H9 (cell line): ENCODE data around the gene RIMBP2. TPM values are rescaled to one million over a fixed set of nuclear protein-coding genes. Genes with fewer than 3 reads are reported as not detected.

Experiments used
- DNase-seq: peaks from one replicate; pipeline ENCODE4 v3.0.0-alpha.2; 2017
- H2AFZ ChIP-seq: one replicate; pipeline ENCODE4 v1.6.1; 2013; ENCODE audit warnings: mild to moderate bottlenecking, low read length, control low read depth, moderate library complexity
- H2AK5ac ChIP-seq: 2 replicates; pipeline ENCODE4 v1.6.1; 2013; ENCODE audit warnings: low read length, control low read depth, mixed read lengths; ENCODE audit not compliant: insufficient read length
- H2BK120ac ChIP-seq: one replicate; pipeline ENCODE4 v1.6.1; 2013; ENCODE audit warnings: low read depth, mild to moderate bottlenecking, low read length, control low read depth, inconsistent platforms; ENCODE audit not compliant: poor library complexity, severe bottlenecking
- H2BK12ac ChIP-seq: 2 replicates; pipeline ENCODE4 v1.6.1; 2013; ENCODE audit warnings: low read length, control low read depth, mixed read lengths, low read depth; ENCODE audit not compliant: insufficient read length
- H2BK15ac ChIP-seq: 2 replicates; pipeline ENCODE4 v1.6.1; 2013; ENCODE audit warnings: low read depth, low read length, control low read depth
- H2BK20ac ChIP-seq: one replicate; pipeline ENCODE4 v1.6.1; 2013; ENCODE audit warnings: low read depth, mild to moderate bottlenecking, low read length, control low read depth, inconsistent platforms; ENCODE audit not compliant: poor library complexity, severe bottlenecking
- H2BK5ac ChIP-seq: 2 replicates; pipeline ENCODE4 v1.6.1; 2013; ENCODE audit warnings: low read length, control low read depth, mixed read lengths; ENCODE audit not compliant: insufficient read length
- H3K14ac ChIP-seq: 2 replicates; pipeline ENCODE4 v1.6.1; 2013; ENCODE audit warnings: low read length, control low read depth; ENCODE audit not compliant: insufficient read depth
- H3K18ac ChIP-seq: 2 replicates; pipeline ENCODE4 v1.6.1; 2013; ENCODE audit warnings: low read depth, mild to moderate bottlenecking, mixed read lengths, low read length, control low read depth; ENCODE audit not compliant: insufficient read length
- H3K23ac ChIP-seq: 2 replicates; pipeline ENCODE4 v1.6.1; 2013; ENCODE audit warnings: low read length, control low read depth, mixed read lengths, low read depth; ENCODE audit not compliant: insufficient read length
- H3K23me2 ChIP-seq: 2 replicates; pipeline ENCODE4 v1.6.1; 2013; ENCODE audit warnings: low read depth, mild to moderate bottlenecking, mixed read lengths, low read length, control low read depth; ENCODE audit not compliant: insufficient read length, poor library complexity, severe bottlenecking
- H3K27ac ChIP-seq: 2 replicates; pipeline ENCODE4 v1.5.1; 2013; ENCODE audit warnings: low read length, control low read depth, mixed read lengths, low read depth; ENCODE audit not compliant: insufficient read length
- H3K27me3 ChIP-seq: 2 replicates; pipeline ENCODE4 v1.6.1; 2013; ENCODE audit warnings: low read length, control low read depth, inconsistent platforms; ENCODE audit not compliant: insufficient read depth
- H3K4ac ChIP-seq: 2 replicates; pipeline ENCODE4 v1.6.1; 2013; ENCODE audit warnings: low read depth, mild to moderate bottlenecking, control low read depth, inconsistent platforms, low read length, moderate library complexity
- H3K4me1 ChIP-seq: 2 replicates; pipeline ENCODE4 v1.6.1; 2013; ENCODE audit warnings: low read length, control low read depth, inconsistent platforms; ENCODE audit not compliant: insufficient read depth
- H3K4me2 ChIP-seq: 2 replicates; pipeline ENCODE4 v1.6.1; 2013; ENCODE audit warnings: low read length, control low read depth, mixed read lengths; ENCODE audit not compliant: insufficient read length, insufficient read depth
- H3K56ac ChIP-seq: 2 replicates; pipeline ENCODE4 v1.6.1; 2013; ENCODE audit warnings: low read depth, mild to moderate bottlenecking, mixed read lengths, low read length, control low read depth; ENCODE audit not compliant: insufficient read length
- H3K79me1 ChIP-seq: 2 replicates; pipeline ENCODE4 v1.6.1; 2013; ENCODE audit warnings: low read depth, mild to moderate bottlenecking, moderate library complexity, low read length, control low read depth, inconsistent platforms; ENCODE audit not compliant: insufficient read depth, poor library complexity, severe bottlenecking
- H3K79me2 ChIP-seq: 2 replicates; pipeline ENCODE4 v1.6.1; 2013; ENCODE audit warnings: low read length, control low read depth, inconsistent platforms; ENCODE audit not compliant: insufficient read depth
- H3K9ac ChIP-seq: 2 replicates; pipeline ENCODE4 v1.6.1; 2013; ENCODE audit warnings: low read length, control low read depth, mixed read lengths; ENCODE audit not compliant: insufficient read length; ENCODE audit errors: extremely low read depth
- H3K9me3 ChIP-seq: one replicate; pipeline ENCODE4 v1.6.1; 2013; ENCODE audit warnings: low read depth, low read length, inconsistent platforms; ENCODE audit not compliant: control insufficient read depth
- H3T11ph ChIP-seq: one replicate; pipeline ENCODE4 v1.6.1; 2013; ENCODE audit warnings: mild to moderate bottlenecking, low read length, control low read depth, inconsistent platforms
- H4K20me1 ChIP-seq: one replicate; pipeline ENCODE4 v1.6.1; 2013; ENCODE audit not compliant: control insufficient read depth, insufficient read length, insufficient read depth
- H4K5ac ChIP-seq: 2 replicates; pipeline ENCODE4 v1.6.1; 2013; ENCODE audit warnings: low read depth, mild to moderate bottlenecking, mixed read lengths, low read length, control low read depth; ENCODE audit not compliant: insufficient read length
- H4K8ac ChIP-seq: replicated peaks from 2 replicates; pipeline ENCODE4 v1.6.1; 2013; ENCODE audit warnings: low read length, control low read depth, mixed read lengths, low read depth; ENCODE audit not compliant: insufficient read length
- H4K91ac ChIP-seq: 2 replicates; pipeline ENCODE4 v1.6.1; 2013; ENCODE audit warnings: low read depth, mild to moderate bottlenecking, moderate library complexity, mixed read lengths, low read length, control low read depth; ENCODE audit not compliant: insufficient read length
- H3K27ac Mint-ChIP-seq, 3 experiments: 2 replicates in 2 of 3; 3 replicates in 1 of 3; pipeline ENCODE4 v1.8.0; 2020 to 2021; ENCODE audit warnings: mixed read lengths in 3 of 3, mild to moderate bottlenecking in 1 of 3, moderate library complexity in 1 of 3
- H3K27me3 Mint-ChIP-seq: 2 replicates; pipeline ENCODE4 v1.8.0; 2021; ENCODE audit warnings: low read depth, mild to moderate bottlenecking, moderate library complexity, mixed read lengths
- H3K36me3 Mint-ChIP-seq, 3 experiments: 2 replicates in 2 of 3; 3 replicates in 1 of 3; pipeline ENCODE4 v1.8.0; 2020 to 2021; ENCODE audit warnings: low read depth in 3 of 3, mixed read lengths in 3 of 3; ENCODE audit not compliant: insufficient read depth in 1 of 3
- H3K4me1 Mint-ChIP-seq, 2 experiments: 2 replicates each; pipeline ENCODE4 v1.8.0; 2020; ENCODE audit warnings: mixed read lengths in 2 of 2
- H3K4me3 Mint-ChIP-seq, 2 experiments: 2 replicates in 1 of 2; 3 replicates in 1 of 2; pipeline ENCODE4 v1.8.0; 2020 to 2021; ENCODE audit warnings: mild to moderate bottlenecking in 2 of 2, mixed read lengths in 2 of 2, moderate library complexity in 1 of 2
- H3K9me3 Mint-ChIP-seq, 2 experiments: 2 replicates in 1 of 2; 3 replicates in 1 of 2; pipeline ENCODE4 v1.8.0; 2020; ENCODE audit warnings: mild to moderate bottlenecking in 2 of 2, mixed read lengths in 2 of 2, moderate library complexity in 1 of 2
- CTCF ChIP-seq: fragments of 200-600 bp; sonication (generic); conservative IDR thresholded peaks from 3 replicates; pipeline ENCODE4 v1.8.0; 2021; ENCODE audit warnings: antibody characterized with exemption, mild to moderate bottlenecking
- WGBS: extraction: QIAGEN DNeasy Blood & Tissue Kit; methylation state at CpG from one replicate; pipeline ENCODE4 v1.1.7; 2013; ENCODE audit warnings: missing lambda C conversion rate, low lambda C conversion rate, mixed read lengths; ENCODE audit not compliant: insufficient read length; ENCODE audit errors: extremely low coverage; 5-methylcytosine and 5-hydroxymethylcytosine counted together
- total RNA-seq: library from RNA; stranded (reverse); gene quantifications from 2 replicates; pipeline ENCODE4 v1.2.1, GENCODE V29; 2021

RIMBP2 gene
- total RNA-seq, 1 experiment from 2014 or later: 0.70 TPM

DNA sequence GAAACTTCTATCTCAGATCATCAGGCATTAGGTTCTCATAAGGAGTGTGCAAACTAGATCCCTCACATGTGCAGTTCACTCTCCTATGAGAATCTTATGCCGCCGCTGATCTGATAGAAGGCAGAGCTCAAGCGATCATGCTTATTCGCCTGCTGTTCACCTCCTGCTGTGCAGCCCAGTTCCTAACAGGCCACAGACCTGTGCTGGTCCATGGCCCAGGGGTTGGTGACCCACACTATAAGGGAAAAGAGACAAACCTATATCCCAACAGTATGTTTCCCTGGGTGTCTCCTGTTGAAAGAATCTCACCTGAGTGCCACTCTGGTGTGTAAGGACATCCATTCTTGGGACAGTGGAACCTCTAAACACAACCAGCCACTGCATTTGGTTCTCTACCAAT lies 186.3 kb downstream of the RIMBP2 start:
- DNase-seq: no peak
- no peak overlapping the region for H3K4me3 Mint-ChIP-seq
- no peaks in the 10 kb centered on the region; a peak in 1 of 5 replicates for H3K9me3 Mint-ChIP-seq
- Histone ChIP-seq H3K79me1 (no peaks in the 10 kb centered on the region), H3T11ph (no peak overlapping the region), H4K91ac (no peak overlapping the region), H3K4me2 (no peak overlapping the region), H3K27me3 (no peaks in the 10 kb centered on the region), H3K23me2 (no peaks in the 10 kb centered on the region), H3K79me2 (no peaks in the 10 kb centered on the region), H3K23ac (no peak overlapping the region), H3K4me1 (no peaks in the 10 kb centered on the region), H2BK15ac (no peak overlapping the region), H2BK5ac (no peak overlapping the region), H2BK120ac (no peak overlapping the region), H4K5ac (no peak overlapping the region), H2BK12ac (no peak overlapping the region), H2BK20ac (no peak overlapping the region), H3K9ac (no peak overlapping the region), H2AK5ac (no peak overlapping the region), H3K4ac (no peak overlapping the region), H3K9me3 (no peaks in the 10 kb centered on the region), H3K18ac (no peak overlapping the region), H3K27ac (no peak overlapping the region), H4K8ac (no peak overlapping the region), H4K20me1 (no peaks in the 10 kb centered on the region), H3K56ac (no peak overlapping the region), H2AFZ (no peak overlapping the region), H3K14ac (no peak overlapping the region)
- no peak for TF ChIP-seq CTCF
- peaks cover 13% of the 10 kb centered on the region for H3K27me3 Mint-ChIP-seq
- no peak overlapping the region for H3K27ac Mint-ChIP-seq
- no CpG with 5 or more reads among the region's 4 CpGs for WGBS
- no peaks in the 10 kb centered on the region for H3K4me1 Mint-ChIP-seq
- no peaks in the 10 kb centered on the region for H3K36me3 Mint-ChIP-seq
